Mesendoderm (in vitro differentiated cells): ENCODE results near the gene ZNF658. TPM values are rescaled to one million over a fixed set of nuclear protein-coding genes. Genes with fewer than 3 reads are reported as not detected.
"Not testable (repeated sequence)": the region's sequence is repeated elsewhere in the genome, so short reads cannot be mapped to it uniquely, and the experiment has no call there.

Experiments used
- DNase-seq: peaks from one replicate; pipeline ENCODE4 v3.0.0; 2013
- H2AK5ac ChIP-seq: 2 replicates; pipeline ENCODE4 v1.6.1; 2013; ENCODE audit warnings: low read length, inconsistent platforms
- H2BK120ac ChIP-seq: 2 replicates; pipeline ENCODE4 v1.6.1; 2013; ENCODE audit warnings: low read depth, mild to moderate bottlenecking, low read length, moderate library complexity, mixed read lengths
- H2BK15ac ChIP-seq: replicated peaks from 2 replicates; pipeline ENCODE4 v1.6.1; 2013; ENCODE audit warnings: low read depth, mild to moderate bottlenecking, moderate library complexity
- H2BK5ac ChIP-seq: 2 replicates; pipeline ENCODE4 v1.6.1; 2013; ENCODE audit warnings: low read length, inconsistent platforms
- H3K18ac ChIP-seq: 2 replicates; pipeline ENCODE4 v1.6.1; 2013; ENCODE audit warnings: mild to moderate bottlenecking, low read length, mixed read lengths
- H3K23ac ChIP-seq: one replicate; pipeline ENCODE4 v1.6.1; 2013; ENCODE audit warnings: low read length
- H3K27ac ChIP-seq: 2 replicates; pipeline ENCODE4 v1.5.1; 2013; ENCODE audit warnings: low read depth, mild to moderate bottlenecking, inconsistent platforms, low read length, moderate library complexity
- H3K27me3 ChIP-seq: 2 replicates; pipeline ENCODE4 v1.6.1; 2013; ENCODE audit warnings: low read length, control low read depth, mild to moderate bottlenecking, inconsistent platforms; ENCODE audit not compliant: insufficient read depth, poor library complexity
- H3K36me3 ChIP-seq: 2 replicates; pipeline ENCODE4 v1.6.1; 2013; ENCODE audit warnings: low read length, inconsistent platforms; ENCODE audit not compliant: control insufficient read depth, insufficient read depth
- H3K4ac ChIP-seq: one replicate; pipeline ENCODE4 v1.6.1; 2013; ENCODE audit warnings: low read depth, mild to moderate bottlenecking, low read length, moderate library complexity
- H3K4me1 ChIP-seq: 2 replicates; pipeline ENCODE4 v1.6.1; 2013; ENCODE audit warnings: low read depth, low read length, inconsistent platforms; ENCODE audit not compliant: control insufficient read depth
- H3K4me2 ChIP-seq: 2 replicates; pipeline ENCODE4 v1.6.1; 2013; ENCODE audit warnings: low read length
- H3K4me3 ChIP-seq: 2 replicates; pipeline ENCODE4 v1.5.1; 2013; ENCODE audit warnings: mild to moderate bottlenecking, low read length
- H3K56ac ChIP-seq: one replicate; pipeline ENCODE4 v1.6.1; 2013; ENCODE audit warnings: low read length
- H3K79me1 ChIP-seq: 2 replicates; pipeline ENCODE4 v1.6.1; 2013; ENCODE audit warnings: low read length, inconsistent platforms
- H3K79me2 ChIP-seq: 2 replicates; pipeline ENCODE4 v1.6.1; 2013; ENCODE audit warnings: mild to moderate bottlenecking, low read length; ENCODE audit not compliant: control insufficient read depth, insufficient read depth
- H3K9ac ChIP-seq: 2 replicates; pipeline ENCODE4 v1.6.1; 2013; ENCODE audit warnings: low read length, inconsistent platforms
- H4K5ac ChIP-seq: one replicate; pipeline ENCODE4 v1.6.1; 2013; ENCODE audit warnings: low read length
- H4K8ac ChIP-seq: one replicate; pipeline ENCODE4 v1.6.1; 2013; ENCODE audit warnings: low read depth, mild to moderate bottlenecking, control low read depth, low read length, moderate library complexity
- WGBS: extraction: QIAGEN DNeasy Blood & Tissue Kit; methylation state at CpG from one replicate; pipeline ENCODE4 v1.1.7; 2013; ENCODE audit warnings: low lambda C conversion rate, missing lambda C conversion rate; ENCODE audit not compliant: insufficient coverage; ENCODE audit errors: extremely low coverage; 5-methylcytosine and 5-hydroxymethylcytosine counted together
- polyA plus RNA-seq, 2 experiments: library from polyadenylated mRNA; stranded (reverse); fragments of 200-250 nt; gene quantifications; one replicate each; pipeline ENCODE4 v1.2.3, GENCODE V29; 2013

The ZNF658 gene
- 1.8 TPM for polyA plus RNA-seq (2013, experiment 1 of 2)
- polyA plus RNA-seq (2013, experiment 2 of 2): 1.8 TPM

- not testable (repeated sequence) for H3K27me3 ChIP-seq, H3K27ac ChIP-seq, H3K4me2 ChIP-seq, H2BK120ac ChIP-seq, H3K4me3 ChIP-seq, H3K4me1 ChIP-seq, H3K4ac ChIP-seq, H4K8ac ChIP-seq, H2BK15ac ChIP-seq, H3K36me3 ChIP-seq, H2BK5ac ChIP-seq, H3K18ac ChIP-seq, H3K23ac ChIP-seq, H4K5ac ChIP-seq, H3K79me2 ChIP-seq, H2AK5ac ChIP-seq, H3K79me1 ChIP-seq
- peak; percentile 94 for DNase-seq
- WGBS: no CpG with 5 or more reads among the region's 46 CpGs
- Histone ChIP-seq H3K9ac (peak within 1 kb of the TSS; percentile 30), H3K56ac (peak within 1 kb of the TSS; percentile 64)
Observed at GRCh38 chr9:66900490-66901131, at the start of gene ZNF658. Gene ZNF658, plus strand, starts transcription at chr9:66900725. Its CDS starts 2,837 bp downstream, at chr9:66903562.

GRCh38 chr9:66861732-66862131, 38.8 kb upstream of the ZNF658 start:
- WGBS: no CpG with 5 or more reads among the region's 4 CpGs
- DNase-seq, H3K79me2 ChIP-seq: not testable (repeated sequence)

GRCh38 chr9:66868660-66869059, 31.9 kb upstream of the ZNF658 start:
- H3K4me3 ChIP-seq, H3K79me1 ChIP-seq, H3K4me2 ChIP-seq, H3K79me2 ChIP-seq, H3K18ac ChIP-seq, H3K9ac ChIP-seq, H2BK120ac ChIP-seq, H3K4ac ChIP-seq, H4K5ac ChIP-seq, H2AK5ac ChIP-seq, H3K4me1 ChIP-seq, H3K36me3 ChIP-seq, H3K27me3 ChIP-seq, H2BK5ac ChIP-seq, H2BK15ac ChIP-seq, H3K56ac ChIP-seq, H4K8ac ChIP-seq, H3K27ac ChIP-seq, DNase-seq, H3K23ac ChIP-seq: not testable (repeated sequence)
- WGBS: no CpG with 5 or more reads among the region's 3 CpGs

More at GRCh38 chr9:66861732-66862131, 38.8 kb upstream of the ZNF658 start:
- not testable (repeated sequence) for H3K79me1 ChIP-seq, H3K4ac ChIP-seq, H3K4me1 ChIP-seq, H3K4me2 ChIP-seq, H4K8ac ChIP-seq, H3K27me3 ChIP-seq, H3K4me3 ChIP-seq, H2BK15ac ChIP-seq, H2BK120ac ChIP-seq, H3K56ac ChIP-seq, H3K23ac ChIP-seq, H3K27ac ChIP-seq, H3K18ac ChIP-seq, H2BK5ac ChIP-seq, H3K9ac ChIP-seq, H3K36me3 ChIP-seq, H2AK5ac ChIP-seq, H4K5ac ChIP-seq

GRCh38 chr9:66880605-66881004, 19.9 kb upstream of the ZNF658 start:
- H4K8ac ChIP-seq, H3K27me3 ChIP-seq, H3K9ac ChIP-seq, H3K4me3 ChIP-seq, H2AK5ac ChIP-seq, H3K36me3 ChIP-seq, H3K4me2 ChIP-seq, H3K23ac ChIP-seq, H2BK120ac ChIP-seq, H3K79me1 ChIP-seq, H3K18ac ChIP-seq, H3K79me2 ChIP-seq, H3K27ac ChIP-seq, H2BK15ac ChIP-seq, H2BK5ac ChIP-seq, DNase-seq, H4K5ac ChIP-seq, H3K4me1 ChIP-seq, H3K4ac ChIP-seq, H3K56ac ChIP-seq: not testable (repeated sequence)
- WGBS: no CpG with 5 or more reads among the region's 3 CpGs

GRCh38 chr9:66881847-66882246, 18.7 kb upstream of the ZNF658 start:
- H3K36me3 ChIP-seq, H3K27me3 ChIP-seq, H3K27ac ChIP-seq: not testable (repeated sequence)

GRCh38 chr9:66890334-66890733, 10.2 kb upstream of the ZNF658 start:
- not testable (repeated sequence) for H4K5ac ChIP-seq, H3K79me1 ChIP-seq, H3K4ac ChIP-seq, H3K9ac ChIP-seq, H3K23ac ChIP-seq, H3K4me3 ChIP-seq, H2AK5ac ChIP-seq, H4K8ac ChIP-seq, H3K36me3 ChIP-seq, H3K27me3 ChIP-seq, H2BK15ac ChIP-seq, H3K18ac ChIP-seq, H3K4me2 ChIP-seq, H3K4me1 ChIP-seq, H2BK120ac ChIP-seq, H2BK5ac ChIP-seq, H3K56ac ChIP-seq, DNase-seq, H3K79me2 ChIP-seq, H3K27ac ChIP-seq
- WGBS: no CpG with 5 or more reads among the region's 1 CpG

More at GRCh38 chr9:66881847-66882246, 18.7 kb upstream of the ZNF658 start:
- not testable (repeated sequence) for H4K5ac ChIP-seq, H2BK5ac ChIP-seq, H3K4me3 ChIP-seq, H2AK5ac ChIP-seq, H3K18ac ChIP-seq, H2BK15ac ChIP-seq, H3K79me1 ChIP-seq, H3K79me2 ChIP-seq, H3K4me2 ChIP-seq, H3K23ac ChIP-seq, H3K4me1 ChIP-seq, H4K8ac ChIP-seq, H2BK120ac ChIP-seq, H3K9ac ChIP-seq, H3K4ac ChIP-seq, H3K56ac ChIP-seq, DNase-seq
- no CpG with 5 or more reads among the region's 3 CpGs for WGBS
